Stimulated activated CD4-positive, alpha-beta T cell treated with anti-CD3 and anti-CD28 coated beads, Interleukin-1b, Interleukin-23, amount 100 ng/mL, for 4 hours (primary cell): ENCODE data around the gene SLC36A3.

ENCODE experiments used
- DNase-seq, 2 donors: peaks; one replicate each; pipeline ENCODE4 v3.0.0-alpha.2; 2020; ENCODE audit warnings: low read depth in 2 of 2

The SLC36A3 gene

DNA sequence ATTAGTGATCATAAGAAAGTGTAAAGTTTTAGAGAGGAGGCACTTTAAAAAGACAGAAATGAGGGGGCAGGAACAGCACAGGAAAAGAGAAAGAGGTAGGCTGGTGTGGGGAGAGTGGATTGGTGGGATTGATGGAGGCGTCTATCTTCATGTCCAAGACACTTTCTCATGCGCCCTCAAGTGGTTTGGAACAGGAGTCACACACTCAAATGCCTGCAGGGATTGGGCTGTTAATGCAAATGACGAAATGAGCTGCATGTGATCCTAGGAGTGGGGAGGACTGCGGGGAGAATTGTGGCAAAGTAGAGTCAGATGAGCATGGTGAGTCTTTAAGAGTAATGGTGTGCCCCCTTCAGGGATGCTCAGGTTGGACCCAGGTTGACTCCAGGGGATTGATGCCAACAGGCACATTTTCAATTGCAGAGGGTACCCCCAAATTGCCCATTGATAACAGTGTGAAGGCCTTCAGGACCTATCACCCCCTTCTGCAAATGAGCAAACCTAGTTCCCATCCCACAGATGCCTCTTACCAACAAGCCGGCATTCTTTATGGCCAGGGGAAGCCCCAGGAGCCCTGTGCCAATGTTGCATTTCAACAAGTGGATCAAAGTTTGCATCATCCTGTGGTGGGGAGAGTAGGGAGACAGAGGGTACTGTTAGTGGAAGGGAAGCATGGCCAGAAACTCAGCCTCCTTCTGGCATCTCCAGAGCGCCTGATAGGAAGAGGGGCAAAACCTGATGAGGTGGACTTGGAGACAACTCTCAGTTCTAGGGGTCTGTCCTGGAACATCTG is 5.3 kb downstream of the SLC36A3 start:
- no peak for DNase-seq

DNA sequence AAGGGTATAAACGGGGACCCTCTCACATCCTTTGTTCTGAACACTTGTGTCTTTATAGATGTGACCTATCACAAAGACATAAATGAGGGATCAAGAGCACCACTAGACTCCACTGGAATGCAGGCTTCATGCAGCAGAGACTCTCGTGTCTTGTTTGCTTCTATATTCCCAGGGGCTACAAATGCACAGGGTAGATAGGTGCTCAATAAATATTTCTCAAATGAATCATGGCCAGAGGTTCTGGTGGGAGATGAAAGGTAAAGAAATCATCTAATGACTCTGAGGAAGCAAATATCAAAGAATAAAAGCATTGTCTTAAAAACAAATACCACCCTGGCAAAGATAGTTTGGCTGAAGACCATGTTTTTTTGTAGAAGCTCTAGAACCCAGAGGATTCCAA is 6.6 kb downstream of the SLC36A3 start:
- DNase-seq = no peak

DNA sequence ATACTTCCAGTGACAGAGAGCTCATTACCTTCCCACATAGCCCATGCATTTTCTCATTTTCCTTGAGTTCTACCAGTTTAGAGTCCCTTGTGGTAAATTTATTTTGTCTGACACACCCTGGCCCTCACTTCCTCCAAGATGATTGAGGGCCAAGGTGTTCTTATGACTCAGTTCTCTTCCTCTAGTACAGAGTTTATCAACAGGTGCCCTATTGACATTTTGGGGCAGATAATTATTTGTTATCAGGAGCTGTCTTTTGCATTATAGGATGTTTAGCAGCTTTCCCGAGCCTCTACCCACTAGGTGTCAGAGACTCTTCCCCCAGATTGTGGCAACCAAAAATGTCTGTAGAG is 7.1 kb downstream of the SLC36A3 start:
- no peak for DNase-seq

DNA sequence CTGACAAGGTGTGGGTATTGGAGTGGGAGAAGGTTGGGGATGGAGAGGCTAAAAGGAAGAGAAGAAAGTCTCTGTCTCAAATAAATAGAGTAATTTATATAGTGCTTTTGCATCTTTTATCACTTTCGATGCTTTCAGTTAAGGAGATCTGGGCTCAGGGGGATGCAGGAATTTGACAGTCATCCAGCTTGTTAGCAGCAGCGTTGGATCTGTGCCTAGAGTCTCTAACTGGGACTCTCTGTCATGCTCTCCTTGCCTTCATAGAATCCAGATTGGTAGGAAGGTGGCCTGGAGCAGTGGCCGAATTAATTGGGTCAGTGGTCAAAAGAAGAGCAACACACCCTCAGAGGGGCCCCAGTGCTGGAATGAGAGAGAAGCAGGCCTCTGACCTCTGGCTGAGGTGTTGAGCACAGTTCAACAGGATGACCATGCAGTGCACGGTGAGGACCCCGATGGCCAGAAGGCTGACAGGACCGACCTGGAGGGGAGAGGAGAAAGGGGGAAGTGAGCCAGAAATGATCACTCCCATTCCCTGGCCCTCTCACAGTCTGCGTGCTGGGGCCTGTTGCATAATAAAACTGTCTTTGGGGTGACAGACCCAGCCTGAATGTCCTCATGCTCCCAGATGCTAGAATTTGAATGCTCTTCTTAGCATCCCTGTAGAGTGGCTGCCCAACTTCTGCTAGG is 7.6 kb downstream of the SLC36A3 start:
- DNase-seq = no peak

DNA sequence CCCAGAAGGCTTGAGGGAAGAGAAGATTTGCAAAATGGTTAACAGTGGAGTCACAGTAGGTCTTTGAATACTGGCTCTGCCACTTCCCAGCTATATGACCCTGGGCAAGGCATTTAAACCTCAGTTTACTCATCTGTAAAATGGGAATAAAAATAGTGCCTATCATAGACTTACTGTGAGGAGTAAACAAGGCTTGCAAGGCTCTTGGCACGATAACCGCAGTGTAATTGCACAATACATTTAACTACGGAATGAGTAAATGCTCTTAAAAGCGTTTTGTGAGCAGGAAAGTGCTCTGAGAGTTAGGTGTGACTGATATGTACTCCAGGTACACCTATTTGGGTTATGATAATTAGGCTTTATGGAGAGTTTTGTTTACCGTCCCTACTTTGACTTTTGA is 8.4 kb downstream of the SLC36A3 start:
- no peak for DNase-seq

DNA sequence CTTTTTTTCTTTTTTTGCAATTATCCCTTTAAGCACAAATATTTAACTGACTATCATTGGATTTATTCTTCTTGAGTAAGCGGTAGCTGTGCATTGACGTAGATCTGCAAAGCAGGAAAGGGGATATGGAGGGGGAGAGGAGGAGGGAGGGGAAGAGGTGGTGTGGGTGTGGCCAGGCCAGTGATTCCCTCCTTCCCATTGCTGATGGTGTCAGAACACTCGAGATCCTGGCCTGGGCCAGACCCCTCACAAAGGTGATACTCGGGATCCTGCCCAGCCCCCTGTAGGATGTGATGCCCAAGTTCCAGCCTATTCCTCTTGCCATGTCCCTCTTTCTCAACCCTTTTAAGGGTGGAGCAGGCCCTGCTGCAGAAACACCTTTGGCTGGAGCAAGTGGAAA is 9.9 kb downstream of the SLC36A3 start:
- no peak for DNase-seq

DNA sequence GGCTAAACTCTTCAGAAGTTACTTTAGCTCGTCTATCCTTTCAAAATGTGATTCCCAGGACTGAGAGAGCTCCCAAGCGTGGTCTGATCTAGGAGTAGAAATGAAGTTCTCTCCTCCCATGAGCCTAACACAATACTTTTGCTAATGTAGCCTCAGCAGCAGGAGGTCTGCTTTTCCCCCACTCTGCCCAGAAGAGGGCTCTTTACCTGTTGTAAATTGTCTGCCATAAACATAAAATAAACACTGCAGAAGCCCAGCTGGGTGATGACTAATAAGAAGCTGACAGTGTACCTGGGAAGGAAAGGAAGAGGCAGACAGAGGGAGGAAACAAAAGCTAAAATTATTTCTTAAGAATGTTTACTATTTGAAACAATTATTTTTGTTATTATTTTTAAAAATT is 15.4 kb downstream of the SLC36A3 start:
- no peak for DNase-seq

DNA sequence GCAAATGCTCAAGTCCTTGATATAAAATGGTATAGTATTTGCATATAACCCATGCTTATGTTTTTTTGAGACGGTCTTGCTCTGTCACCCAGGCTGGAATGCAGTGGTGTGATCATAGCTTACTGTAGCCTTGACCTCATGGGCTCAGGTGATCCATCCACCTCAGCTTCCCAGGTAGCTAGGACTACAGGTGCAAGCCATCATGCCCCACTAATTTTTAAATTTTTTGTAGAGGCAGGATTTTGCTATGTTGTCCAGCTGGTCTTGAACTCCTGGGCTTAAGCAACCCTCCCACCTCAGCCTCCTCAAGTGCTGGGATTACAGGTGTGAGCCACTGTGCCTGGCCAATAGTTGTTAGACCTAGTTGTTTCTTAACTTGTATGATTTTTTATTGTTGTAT is 17.3 kb downstream of the SLC36A3 start:
- DNase-seq = no peak

DNA sequence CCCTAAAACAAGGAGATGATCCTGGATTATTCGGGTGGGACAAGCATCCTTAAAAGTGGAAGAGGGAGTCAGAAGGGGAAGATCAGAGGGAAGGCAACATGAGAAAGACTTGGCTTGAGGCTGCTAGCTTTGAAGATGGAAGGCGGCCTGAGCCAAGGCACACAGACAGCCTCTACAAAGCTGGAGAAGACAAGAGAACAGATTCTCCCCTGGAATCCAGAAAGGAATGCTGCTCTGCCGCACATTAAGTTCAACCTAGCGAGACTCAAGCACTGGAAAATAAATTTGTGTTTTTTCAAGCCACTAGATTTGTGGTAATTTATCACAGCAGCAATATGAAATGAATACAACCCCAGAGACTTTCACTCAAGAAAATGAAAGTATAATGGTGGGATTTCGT is 17.9 kb downstream of the SLC36A3 start:
- DNase-seq = no peak

DNA sequence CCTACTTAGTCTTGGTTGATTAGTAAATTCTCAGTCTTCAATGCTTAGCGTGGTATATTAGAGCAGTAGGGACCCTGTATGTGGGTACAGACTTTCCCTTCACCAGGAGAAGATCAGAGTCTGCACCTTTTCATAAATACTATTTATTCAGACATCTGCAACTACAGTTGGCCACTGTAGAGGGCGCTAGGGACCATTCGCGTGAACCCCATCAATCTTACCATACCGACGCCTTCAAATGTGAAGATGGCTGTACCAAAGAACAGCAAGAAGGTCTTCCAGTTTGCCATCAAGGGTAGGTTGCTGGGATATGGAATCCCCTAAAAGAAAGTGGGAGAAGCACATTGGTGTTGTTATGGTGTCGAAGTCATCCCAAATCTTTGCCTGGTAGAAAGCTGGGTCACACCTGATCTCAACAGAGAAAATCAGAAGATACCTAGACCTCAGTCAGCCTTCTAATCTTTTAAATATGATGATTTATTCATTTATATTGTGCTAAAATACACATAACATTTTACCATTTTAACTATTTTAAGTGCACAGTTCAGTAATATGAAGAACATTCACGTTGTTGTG is 19.1 kb downstream of the SLC36A3 start:
- DNase-seq = no peak

DNA sequence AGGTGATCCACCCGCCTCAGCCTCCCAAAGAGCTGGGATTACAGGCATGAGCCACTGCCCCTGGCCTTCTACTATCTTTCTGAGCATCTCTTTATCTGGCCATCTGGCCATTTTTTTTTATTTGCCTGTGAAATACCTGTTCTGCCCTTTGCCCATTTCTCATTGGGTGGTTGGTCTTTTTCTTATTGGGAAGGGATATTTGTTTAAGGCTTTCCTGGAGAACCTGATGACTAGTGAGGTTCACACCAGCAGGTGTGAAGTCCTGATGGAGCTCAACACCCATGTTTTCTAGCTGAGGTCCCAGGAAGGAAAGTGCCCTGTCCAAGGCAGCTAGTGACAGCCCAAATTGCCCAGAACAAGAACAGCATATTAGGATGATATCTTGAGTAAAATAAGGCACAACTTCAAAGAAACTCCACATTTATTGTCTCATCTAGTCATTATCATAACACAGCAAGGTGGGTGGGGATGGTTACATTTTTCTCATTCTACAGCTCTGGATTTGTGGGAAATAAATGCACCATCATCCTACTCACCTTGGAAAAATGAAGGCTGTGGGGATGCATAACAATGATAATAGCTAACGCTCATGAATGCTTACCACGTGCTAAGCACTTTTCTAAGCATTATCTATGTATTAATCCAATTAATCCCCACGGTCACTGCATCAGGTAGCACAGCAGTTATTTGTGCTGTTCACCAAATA is 20.3 kb downstream of the SLC36A3 start:
- no peak for DNase-seq

DNA sequence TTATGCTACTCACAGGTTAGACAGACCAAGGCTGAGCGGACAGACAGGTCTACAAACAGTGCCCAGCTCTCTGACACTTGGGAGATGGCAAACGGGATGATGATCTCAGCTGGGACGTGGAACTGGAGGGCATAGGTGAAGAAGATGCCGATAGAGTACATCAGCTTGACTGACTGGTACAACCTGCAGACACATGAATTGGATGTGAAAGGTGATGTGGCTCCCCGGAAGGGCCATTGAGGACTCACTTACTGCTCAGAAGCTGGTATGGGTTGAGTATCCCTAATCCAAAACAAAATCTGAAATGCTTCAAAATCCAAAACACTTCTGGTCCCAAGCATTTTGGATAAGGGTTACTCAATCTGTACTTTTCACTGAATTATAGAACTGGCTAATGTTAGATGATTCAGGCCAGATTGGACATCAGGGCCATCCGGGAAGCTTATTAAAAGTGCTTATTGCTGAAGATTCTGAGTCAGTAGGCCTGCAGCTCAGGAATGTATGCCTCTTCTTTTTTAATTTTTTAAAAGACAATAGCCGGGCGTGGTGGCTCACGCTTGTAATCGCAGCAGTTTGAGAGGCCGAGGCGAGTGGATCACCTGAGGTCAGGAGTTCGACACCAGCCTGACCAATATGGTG is 22.4 kb downstream of the SLC36A3 start:
- DNase-seq = no peak

DNA sequence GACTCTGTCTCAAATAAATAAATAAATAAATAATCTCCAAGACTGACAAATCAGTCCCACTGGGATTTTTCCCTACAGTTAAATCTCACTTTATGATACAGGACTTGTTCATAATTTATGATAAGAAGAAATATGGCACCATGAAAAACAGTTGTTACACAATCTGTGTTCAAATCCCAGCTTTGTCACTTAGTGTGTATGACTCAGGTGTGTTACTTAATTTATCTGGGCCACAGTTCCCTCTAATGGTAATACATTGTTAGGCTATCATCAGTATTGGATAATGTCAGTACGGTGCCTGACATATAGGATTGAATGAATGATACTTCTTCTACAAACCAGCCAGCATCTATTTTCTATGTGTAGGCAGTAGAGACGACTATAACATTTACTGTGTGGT is 23.1 kb downstream of the SLC36A3 start:
- no peak for DNase-seq

DNA sequence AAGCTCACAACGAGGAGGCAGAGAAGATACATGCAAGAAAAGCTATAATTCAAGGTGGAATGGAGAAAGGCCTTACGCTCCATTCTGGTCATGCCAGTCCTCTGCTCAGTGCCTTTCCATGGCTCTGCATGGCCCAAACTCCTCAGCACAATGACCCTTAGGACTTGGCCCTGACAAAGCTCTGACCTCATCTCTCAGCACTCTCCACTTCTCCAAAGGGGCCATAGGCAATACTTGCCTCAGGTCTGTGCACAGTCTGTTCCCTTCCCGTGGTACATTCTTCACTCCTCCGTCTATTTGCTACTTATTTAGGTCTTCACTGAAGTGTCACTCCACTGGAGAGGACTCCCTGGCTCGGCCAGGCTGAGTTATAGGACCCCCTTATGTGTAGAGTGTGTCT is 24.7 kb downstream of the SLC36A3 start:
- DNase-seq = no peak

DNA sequence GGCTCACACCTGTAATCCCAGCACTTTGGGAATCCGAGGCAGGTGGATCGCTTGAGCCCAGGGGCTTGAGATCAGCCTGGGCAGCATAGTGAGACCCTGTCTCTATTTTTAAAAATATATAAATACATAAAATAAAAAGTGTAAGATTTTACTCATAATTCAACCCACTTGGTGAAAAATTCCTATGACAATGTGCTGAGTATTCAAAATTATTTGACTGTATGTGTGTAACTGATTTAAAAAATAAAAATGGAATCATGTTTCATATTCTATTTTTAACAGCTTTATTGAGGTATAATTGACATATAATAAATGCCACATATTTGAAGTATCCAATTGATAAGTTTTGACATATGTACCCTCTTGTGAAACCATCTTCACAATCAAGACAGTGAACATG is 27.8 kb downstream of the SLC36A3 start:
- DNase-seq = no peak

DNA sequence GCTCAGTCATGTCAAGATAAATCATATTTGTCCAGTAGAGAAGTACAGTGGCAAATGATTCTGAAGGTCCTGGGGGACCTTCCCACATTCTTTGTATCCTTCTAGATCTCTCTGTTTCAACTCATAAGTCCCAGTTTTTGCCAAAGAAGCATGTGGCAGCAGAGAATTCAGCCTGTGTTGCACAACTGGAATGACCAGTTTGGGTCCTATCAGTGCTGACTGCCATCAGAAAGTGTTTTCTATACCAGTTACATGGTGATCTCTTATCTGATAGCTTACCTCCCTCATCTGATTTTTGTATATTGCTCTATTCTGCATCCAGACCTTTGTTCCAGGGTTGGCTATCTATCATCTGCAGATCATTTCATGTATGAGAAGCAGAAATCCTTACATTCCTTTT is 28.9 kb downstream of the SLC36A3 start:
- no peak for DNase-seq

DNA sequence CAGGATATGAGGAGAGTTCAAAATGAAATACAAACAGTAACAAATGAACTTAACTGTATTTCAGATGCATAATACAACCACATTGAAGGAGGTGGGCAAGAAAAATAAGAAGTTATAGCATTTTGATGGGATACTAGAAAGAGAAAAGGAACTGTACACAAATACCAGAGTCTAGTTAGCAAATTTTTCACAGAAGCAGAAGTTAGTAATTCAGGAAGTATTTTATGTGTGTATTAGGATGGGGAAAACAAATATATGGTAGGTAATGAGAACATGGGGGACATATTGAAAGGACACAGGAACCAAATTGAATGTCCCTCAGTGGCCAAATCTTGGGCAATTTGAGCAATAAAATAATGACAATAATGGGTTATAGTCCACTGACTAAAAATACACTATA is 32.2 kb downstream of the SLC36A3 start:
- no peak for DNase-seq

DNA sequence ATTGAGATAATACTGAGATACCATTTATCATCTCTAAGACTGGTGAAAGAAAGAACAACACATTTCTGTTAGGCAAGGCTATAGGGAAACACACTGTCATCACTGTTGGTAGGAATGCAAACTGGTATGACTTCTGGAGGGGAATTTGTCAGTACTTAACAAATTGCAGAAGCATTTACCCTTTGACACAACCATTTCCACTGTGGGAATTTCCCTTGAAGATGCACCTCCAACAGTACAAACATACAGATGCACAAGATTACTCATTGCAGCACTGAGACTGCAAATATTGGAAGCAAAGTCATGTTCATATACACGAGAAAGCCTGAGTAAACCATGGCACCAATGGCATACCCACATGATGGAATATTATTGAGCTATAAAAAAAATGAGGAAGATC is 33.0 kb downstream of the SLC36A3 start:
- DNase-seq = no peak

DNA sequence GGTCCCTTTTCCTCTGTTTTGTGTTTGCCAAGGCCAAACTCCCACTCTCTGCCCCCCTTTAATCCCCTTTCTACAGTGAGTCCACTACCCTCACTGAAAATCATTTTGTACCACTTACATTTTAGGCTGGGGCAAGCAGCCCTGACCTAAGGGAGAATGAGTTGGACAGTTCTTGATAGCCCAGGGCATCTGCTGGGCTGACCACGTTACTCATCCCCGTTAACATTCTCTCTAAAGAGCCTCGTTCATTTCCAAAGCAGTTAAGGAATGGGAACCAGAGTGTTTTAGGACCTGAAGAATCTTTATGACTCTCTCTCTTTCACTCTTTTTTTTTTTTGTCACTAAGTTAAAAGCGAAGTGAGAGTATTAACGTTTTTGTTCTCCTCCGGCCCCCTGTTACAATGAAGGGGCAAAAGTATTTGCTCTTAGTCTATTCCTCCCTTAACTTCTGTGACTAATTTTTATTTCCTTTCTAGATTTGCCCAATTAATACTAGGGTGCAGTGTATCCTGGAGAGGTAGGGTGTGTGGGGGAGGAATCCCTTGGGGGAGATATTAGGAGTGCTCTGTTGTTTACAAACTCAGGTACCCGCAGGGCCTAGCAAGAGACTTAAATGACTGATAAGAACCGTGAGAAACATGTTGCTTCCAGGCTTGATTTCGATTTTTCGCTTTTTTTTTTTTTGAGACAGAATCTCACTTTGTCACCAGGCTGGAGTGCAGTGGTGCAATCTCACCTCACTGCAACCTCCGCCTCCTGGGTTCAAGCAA is 35.9 kb downstream of the SLC36A3 start:
- DNase-seq = no peak

DNA sequence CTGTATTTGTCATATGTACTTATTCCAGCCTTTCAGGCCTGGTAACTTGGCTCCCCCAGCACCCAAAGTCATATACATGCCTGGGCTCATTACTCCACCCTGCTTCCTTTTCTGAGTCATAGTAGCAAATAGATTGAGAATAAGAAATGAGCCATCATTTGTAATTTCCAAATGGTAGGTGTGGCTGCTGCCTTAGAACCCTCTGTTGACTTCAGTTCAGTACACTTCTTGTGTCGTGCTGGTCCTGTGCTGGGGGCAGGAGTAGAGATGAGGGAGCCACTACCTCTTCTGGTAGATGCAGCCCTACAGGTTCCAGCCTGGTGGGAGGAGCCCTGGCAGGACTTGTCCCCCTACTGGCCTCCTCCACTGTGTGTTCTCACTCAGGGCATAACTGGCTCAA is 39.5 kb downstream of the SLC36A3 start:
- DNase-seq = no peak

DNA sequence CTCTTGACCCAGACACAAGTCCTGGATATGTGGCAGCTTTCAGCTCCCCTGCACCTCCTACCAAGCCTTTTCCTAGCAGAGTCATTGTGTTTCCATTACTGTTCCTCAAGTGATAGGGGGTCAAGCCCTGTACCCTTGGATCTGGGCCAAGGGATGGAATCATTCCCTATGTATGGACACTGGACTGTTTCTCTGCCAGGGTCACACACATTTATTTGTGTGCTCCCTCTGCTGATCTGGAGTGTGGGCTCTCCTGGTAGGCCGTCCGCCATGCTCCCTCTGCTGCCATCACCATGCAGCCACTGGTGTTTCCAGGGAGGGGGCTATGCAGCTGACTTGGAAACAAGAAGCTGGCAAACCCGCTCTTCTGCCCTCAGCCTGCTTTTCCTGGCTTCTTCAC is 41.0 kb downstream of the SLC36A3 start:
- no peak for DNase-seq

DNA sequence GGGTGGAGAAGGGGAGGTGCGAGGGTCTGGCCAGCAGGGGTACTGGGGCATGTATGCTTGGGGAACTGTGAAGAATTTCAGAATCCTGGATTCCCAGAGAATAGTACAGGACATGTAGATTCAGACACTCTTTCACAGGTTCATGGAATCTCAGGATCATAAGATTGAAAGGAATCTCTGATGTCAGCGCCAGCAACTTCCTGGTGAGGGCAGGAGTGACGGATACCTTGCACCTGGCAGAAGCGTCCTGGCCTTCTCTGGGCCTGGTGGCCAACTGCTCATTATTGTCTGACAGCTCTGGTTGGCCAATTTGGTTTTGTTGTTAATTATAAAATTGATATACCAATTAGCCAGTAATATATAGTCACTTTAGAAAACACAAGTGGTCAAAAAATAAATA is 43.6 kb downstream of the SLC36A3 start:
- no peak for DNase-seq
